ENCODE results near the gene KRTAP5-2.

GRCh38 chr11:1570896-1571759, 27.0 kb downstream of the KRTAP5-2 start:
- no peak for TF ChIP-seq CTCF (IDR thresholded peaks at IDR 0.05 in 8 of 11, conservative IDR thresholded peaks at IDR 0.05 in 3 of 11)
- no peak for TF ChIP-seq POLR2A (IDR thresholded peaks at IDR 0.05)
- TF ChIP-seq POLR2AphosphoS5 (IDR thresholded peaks at IDR 0.05) = no peak

Measured in spleen (tissue), 7 donors.